Measurements from ENCODE around the gene CLIC3. TPM values are rescaled to one million over a fixed set of nuclear protein-coding genes. Genes with fewer than 3 reads are reported as not detected.

CLIC3 gene
- total RNA-seq, 2 experiments from 2014 or later, result not detected

DNA sequence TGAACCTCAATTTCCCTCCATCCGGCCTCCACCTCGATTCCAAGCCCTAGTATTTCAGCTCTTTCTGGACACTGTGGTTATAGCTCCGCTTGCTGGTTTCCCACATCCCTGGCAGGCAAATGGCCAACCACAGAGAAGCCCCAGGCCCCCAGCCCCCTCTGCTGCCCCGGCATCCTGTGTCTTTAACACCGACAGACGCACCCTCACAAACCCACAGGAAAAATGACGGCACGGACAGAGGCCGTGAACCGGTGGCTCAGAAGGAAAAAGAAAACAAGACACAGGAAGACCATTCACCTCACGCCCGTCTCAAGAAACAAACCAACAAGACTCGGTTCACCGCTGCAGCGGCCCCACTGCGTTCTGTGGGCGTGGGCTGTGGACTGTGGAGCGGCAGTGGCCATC is 1.5 kb upstream of the CLIC3 start:
- CTCF ChIA-PET (ENCODE audit: unreplicated experiment), result no interaction called here
- Histone ChIP-seq H3K9me2 (ENCODE audit: insufficient read depth, low read length) (no peaks in the 10 kb centered on the region), H3K79me2 (ENCODE audit: insufficient read depth, low read depth, low read length) (no peaks in the 10 kb centered on the region; the same call in 1 of the 2 replicates), H4K20me1 (ENCODE audit: insufficient read depth, low read length) (no peaks in the 10 kb centered on the region), H3K27ac (ENCODE audit: low read depth, low read length, poor library complexity, severe bottlenecking) (no peak overlapping the region), H2AFZ (ENCODE audit: low read length) (no peak overlapping the region), H3K4me3 (ENCODE audit: low read depth, low read length, poor library complexity, severe bottlenecking) (no peak overlapping the region), H3K36me3 (ENCODE audit: insufficient read depth, low read length) (0 out of 2 replicates have a peak, but pooled peaks cover 3% of the 10 kb centered on the region), H3K9me3 (ENCODE audit: low read length) (no peaks in the 10 kb centered on the region), H3K4me2 (ENCODE audit: low read length) (no peak overlapping the region), H3K4me1 (ENCODE audit: insufficient read depth, low read length, poor library complexity, severe bottlenecking) (peaks cover 56% of the 10 kb centered on the region)
- POLR2A ChIA-PET, result no interaction called here
- no peak for DNase-seq (ENCODE audit: low spot score)
- TF ChIP-seq, protein P1, sequence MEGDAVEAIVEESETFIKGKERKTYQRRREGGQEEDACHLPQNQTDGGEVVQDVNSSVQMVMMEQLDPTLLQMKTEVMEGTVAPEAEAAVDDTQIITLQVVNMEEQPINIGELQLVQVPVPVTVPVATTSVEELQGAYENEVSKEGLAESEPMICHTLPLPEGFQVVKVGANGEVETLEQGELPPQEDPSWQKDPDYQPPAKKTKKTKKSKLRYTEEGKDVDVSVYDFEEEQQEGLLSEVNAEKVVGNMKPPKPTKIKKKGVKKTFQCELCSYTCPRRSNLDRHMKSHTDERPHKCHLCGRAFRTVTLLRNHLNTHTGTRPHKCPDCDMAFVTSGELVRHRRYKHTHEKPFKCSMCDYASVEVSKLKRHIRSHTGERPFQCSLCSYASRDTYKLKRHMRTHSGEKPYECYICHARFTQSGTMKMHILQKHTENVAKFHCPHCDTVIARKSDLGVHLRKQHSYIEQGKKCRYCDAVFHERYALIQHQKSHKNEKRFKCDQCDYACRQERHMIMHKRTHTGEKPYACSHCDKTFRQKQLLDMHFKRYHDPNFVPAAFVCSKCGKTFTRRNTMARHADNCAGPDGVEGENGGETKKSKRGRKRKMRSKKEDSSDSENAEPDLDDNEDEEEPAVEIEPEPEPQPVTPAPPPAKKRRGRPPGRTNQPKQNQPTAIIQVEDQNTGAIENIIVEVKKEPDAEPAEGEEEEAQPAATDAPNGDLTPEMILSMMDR (conservative IDR thresholded peaks at IDR 0.05; ENCODE audit: low read length), result 0 out of 2 replicates have a peak, but pooled peaks have one; percentile 29
- no peak for TF ChIP-seq EZH2phosphoT487 (IDR thresholded peaks at IDR 0.05; ENCODE audit: borderline replicate concordance, low read depth, low read length)
- no TSS peak for BruUV-seq (replicated peaks)
- intact Hi-C loops (cut with micrococcal nuclease; ENCODE audit: unreplicated experiment), result no loop called here

DNA sequence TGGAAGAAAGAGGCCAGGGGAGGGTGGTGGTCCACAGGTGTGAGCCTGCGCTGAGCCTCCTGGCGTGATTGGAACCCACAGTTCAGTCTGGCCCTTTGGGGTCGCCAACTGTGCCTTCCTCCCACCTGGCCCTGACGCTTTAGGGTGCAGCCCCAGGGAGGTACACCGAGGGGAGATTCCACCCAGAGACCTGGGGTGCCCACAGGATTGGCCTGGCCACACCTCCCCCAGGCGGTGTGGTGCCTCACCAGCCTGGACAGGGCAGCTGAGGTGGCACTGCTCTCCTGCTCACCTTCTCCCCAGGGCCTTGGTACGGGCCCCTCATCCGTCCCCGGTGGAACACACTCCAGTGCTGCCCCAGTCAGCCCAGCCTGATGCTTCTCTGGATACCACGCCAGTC is 1.0 kb upstream of the CLIC3 start:
- no peak for TF ChIP-seq EZH2phosphoT487 (IDR thresholded peaks at IDR 0.05; ENCODE audit: borderline replicate concordance, low read depth, low read length)
- TF ChIP-seq, protein P1 (conservative IDR thresholded peaks at IDR 0.05; ENCODE audit: low read length), result no peak
- Histone ChIP-seq H3K27ac (ENCODE audit: low read depth, low read length, poor library complexity, severe bottlenecking) (no peak overlapping the region), H3K4me1 (ENCODE audit: insufficient read depth, low read length, poor library complexity, severe bottlenecking) (peaks cover 56% of the 10 kb centered on the region), H2AFZ (ENCODE audit: low read length) (no peak overlapping the region), H3K4me2 (ENCODE audit: low read length) (no peak overlapping the region), H3K9me3 (ENCODE audit: low read length) (no peaks in the 10 kb centered on the region), H3K4me3 (ENCODE audit: low read depth, low read length, poor library complexity, severe bottlenecking) (no peak overlapping the region), H3K79me2 (ENCODE audit: insufficient read depth, low read depth, low read length) (no peaks in the 10 kb centered on the region; the same call in 1 of the 2 replicates), H3K9me2 (ENCODE audit: insufficient read depth, low read length) (no peaks in the 10 kb centered on the region), H4K20me1 (ENCODE audit: insufficient read depth, low read length) (no peaks in the 10 kb centered on the region), H3K36me3 (ENCODE audit: insufficient read depth, low read length) (0 out of 2 replicates have a peak, but pooled peaks cover 3% of the 10 kb centered on the region)
- no peak for DNase-seq (ENCODE audit: low spot score)
- POLR2A ChIA-PET, result no interaction called here
- BruUV-seq (replicated peaks), result no TSS peak
- intact Hi-C loops (cut with micrococcal nuclease; ENCODE audit: unreplicated experiment), result no loop called here
- CTCF ChIA-PET (ENCODE audit: unreplicated experiment), result no interaction called here

DNA sequence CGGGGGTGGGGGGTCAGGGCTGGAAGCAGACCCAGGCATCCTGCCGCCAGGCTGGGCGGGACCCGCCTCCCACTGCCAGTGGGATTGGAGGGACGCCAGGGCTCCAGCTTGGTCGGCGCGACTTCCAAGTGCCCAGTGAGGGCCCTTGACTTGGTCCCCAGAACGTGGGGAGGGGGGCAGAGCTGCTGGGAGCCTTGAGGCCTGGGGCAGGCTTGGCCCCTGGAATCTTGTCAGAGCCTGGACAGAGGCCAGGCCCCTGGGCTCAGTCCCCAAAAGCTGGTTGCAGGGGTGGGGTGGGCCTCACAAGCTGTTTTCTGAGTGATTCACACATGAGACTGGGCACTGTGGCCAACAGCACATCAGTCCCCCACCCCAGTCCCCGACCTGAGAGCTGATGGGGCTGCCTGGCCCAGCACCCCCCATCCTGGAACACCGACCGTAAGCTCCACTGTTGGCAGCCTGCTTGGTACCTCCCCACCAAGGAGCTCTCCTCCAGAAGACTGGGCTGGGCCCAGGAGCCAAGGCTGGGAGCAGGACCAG is 526 bp downstream of the CLIC3 start:
- H2AFZ ChIP-seq (ENCODE audit: low read length), result no peak overlapping the region
- no peaks in the 10 kb centered on the region for H3K9me3 ChIP-seq (ENCODE audit: low read length)
- ChIA-PET POLR2A (no interaction called here), CTCF (ENCODE audit: unreplicated experiment) (interaction anchor here (0.6 kb wide), 1 partner anchor 44 kb away, joined by 3 read pairs; the partner anchor contains the start of gene LCN12)
- intact Hi-C loops (cut with micrococcal nuclease; ENCODE audit: unreplicated experiment), result no loop called here
- 0 out of 2 replicates have a peak, but pooled peaks cover 3% of the 10 kb centered on the region for H3K36me3 ChIP-seq (ENCODE audit: insufficient read depth, low read length)
- H3K4me3 ChIP-seq (ENCODE audit: low read depth, low read length, poor library complexity, severe bottlenecking), result no peak overlapping the region
- DNase-seq (ENCODE audit: low spot score), result no peak
- H4K20me1 ChIP-seq (ENCODE audit: insufficient read depth, low read length), result no peaks in the 10 kb centered on the region
- no peaks in the 10 kb centered on the region for H3K9me2 ChIP-seq (ENCODE audit: insufficient read depth, low read length)
- H3K79me2 ChIP-seq (ENCODE audit: insufficient read depth, low read depth, low read length), result no peaks in the 10 kb centered on the region; the same call in 1 of the 2 replicates
- H3K4me1 ChIP-seq (ENCODE audit: insufficient read depth, low read length, poor library complexity, severe bottlenecking), result peaks cover 55% of the 10 kb centered on the region
- TF ChIP-seq EZH2phosphoT487 (IDR thresholded peaks at IDR 0.05; ENCODE audit: borderline replicate concordance, low read depth, low read length), result no peak
- TF ChIP-seq, protein P1 (conservative IDR thresholded peaks at IDR 0.05; ENCODE audit: low read length), result no peak
- peak overlapping the region; percentile 33 for H3K4me2 ChIP-seq (ENCODE audit: low read length)
- BruUV-seq (replicated peaks), result no TSS peak
- peak overlapping the region; percentile 3 for H3K27ac ChIP-seq (ENCODE audit: low read depth, low read length, poor library complexity, severe bottlenecking)
